PFSK-1 (cell line): ENCODE data around the gene ITPKB.

Experiments
- POLR2AphosphoS5 ChIP-seq: IDR thresholded peaks from 2 replicates; pipeline ENCODE4 v1.6.1; 2012; ENCODE audit warnings: low read depth, mild to moderate bottlenecking, control low read depth, low read length, moderate library complexity
- SIN3A ChIP-seq: IDR thresholded peaks from 2 replicates; pipeline ENCODE4 v1.6.1; 2012; ENCODE audit warnings: mild to moderate bottlenecking, low read length, moderate library complexity, borderline replicate concordance; ENCODE audit not compliant: insufficient read depth
- TAF1 ChIP-seq: IDR thresholded peaks from 2 replicates; pipeline ENCODE4 v1.6.1; 2012; ENCODE audit warnings: low read length, control low read depth, borderline replicate concordance; ENCODE audit not compliant: insufficient read depth
- TF ChIP-seq, protein P1 (sequence below), 2 experiments: IDR thresholded peaks; 2 replicates each; pipeline versions ENCODE4 v1.6.1 to v1.8.0; 2011 to 2012; ENCODE audit warnings: low read depth in 2 of 2, low read length in 2 of 2, control low read depth in 1 of 2, inconsistent platforms in 1 of 2, mild to moderate bottlenecking in 1 of 2, moderate library complexity in 1 of 2; ENCODE audit not compliant: insufficient read depth in 1 of 2

DNA sequence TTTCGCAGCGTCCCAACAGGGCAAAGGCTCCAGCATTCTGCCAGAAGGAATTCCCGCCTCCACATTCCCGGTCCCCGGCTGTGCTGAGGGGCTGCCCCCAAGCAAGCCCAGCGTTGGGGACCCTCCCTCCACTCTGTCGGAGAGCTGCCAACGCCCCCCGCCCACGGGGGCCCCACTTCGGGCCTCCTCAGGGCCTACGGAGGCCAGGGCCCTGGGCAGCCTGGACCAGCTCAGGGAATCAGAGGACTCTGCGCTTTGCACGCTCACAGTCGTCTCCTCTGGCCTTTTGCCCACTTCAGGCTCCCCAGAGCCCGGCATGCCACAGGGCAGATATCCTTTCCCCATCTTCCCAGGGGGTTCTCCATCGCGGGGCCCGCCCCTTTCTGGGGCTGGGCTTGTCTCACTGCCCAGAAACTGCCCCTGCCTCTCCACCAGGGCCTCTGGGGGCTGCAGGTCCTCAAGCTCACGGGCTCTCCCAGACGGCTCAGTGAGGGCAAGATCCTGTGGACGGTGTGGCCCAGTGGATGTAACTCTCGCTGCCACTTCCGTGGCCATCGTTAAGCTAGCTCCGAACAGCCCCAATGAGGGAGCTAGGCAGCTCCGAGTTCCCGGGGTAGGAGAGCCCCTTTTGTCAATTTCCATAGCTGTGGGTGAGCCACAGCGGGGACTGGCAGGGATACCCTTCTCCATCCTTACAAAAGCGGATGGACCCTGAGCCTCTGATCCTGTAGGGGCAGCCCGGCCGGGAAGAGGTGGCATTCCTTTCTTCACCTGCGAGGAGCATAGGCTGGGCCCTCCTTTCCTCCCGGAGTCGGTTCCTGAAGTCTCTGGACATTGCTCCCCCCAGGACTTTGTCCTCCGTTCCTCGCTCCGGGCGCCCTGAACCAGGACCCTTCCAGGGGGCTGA lies 2.8 kb downstream of the ITPKB start:
- TF ChIP-seq, protein P1, sequence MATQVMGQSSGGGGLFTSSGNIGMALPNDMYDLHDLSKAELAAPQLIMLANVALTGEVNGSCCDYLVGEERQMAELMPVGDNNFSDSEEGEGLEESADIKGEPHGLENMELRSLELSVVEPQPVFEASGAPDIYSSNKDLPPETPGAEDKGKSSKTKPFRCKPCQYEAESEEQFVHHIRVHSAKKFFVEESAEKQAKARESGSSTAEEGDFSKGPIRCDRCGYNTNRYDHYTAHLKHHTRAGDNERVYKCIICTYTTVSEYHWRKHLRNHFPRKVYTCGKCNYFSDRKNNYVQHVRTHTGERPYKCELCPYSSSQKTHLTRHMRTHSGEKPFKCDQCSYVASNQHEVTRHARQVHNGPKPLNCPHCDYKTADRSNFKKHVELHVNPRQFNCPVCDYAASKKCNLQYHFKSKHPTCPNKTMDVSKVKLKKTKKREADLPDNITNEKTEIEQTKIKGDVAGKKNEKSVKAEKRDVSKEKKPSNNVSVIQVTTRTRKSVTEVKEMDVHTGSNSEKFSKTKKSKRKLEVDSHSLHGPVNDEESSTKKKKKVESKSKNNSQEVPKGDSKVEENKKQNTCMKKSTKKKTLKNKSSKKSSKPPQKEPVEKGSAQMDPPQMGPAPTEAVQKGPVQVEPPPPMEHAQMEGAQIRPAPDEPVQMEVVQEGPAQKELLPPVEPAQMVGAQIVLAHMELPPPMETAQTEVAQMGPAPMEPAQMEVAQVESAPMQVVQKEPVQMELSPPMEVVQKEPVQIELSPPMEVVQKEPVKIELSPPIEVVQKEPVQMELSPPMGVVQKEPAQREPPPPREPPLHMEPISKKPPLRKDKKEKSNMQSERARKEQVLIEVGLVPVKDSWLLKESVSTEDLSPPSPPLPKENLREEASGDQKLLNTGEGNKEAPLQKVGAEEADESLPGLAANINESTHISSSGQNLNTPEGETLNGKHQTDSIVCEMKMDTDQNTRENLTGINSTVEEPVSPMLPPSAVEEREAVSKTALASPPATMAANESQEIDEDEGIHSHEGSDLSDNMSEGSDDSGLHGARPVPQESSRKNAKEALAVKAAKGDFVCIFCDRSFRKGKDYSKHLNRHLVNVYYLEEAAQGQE (IDR thresholded peaks at IDR 0.05; ENCODE audit: insufficient read depth in 1 of 2, low read depth in 2 of 2, low read length in 2 of 2): no peak
- TF ChIP-seq POLR2AphosphoS5: no peak
- TF ChIP-seq SIN3A: no peak
- no peak for TF ChIP-seq TAF1
